Astrocyte (in vitro differentiated cells and primary cell): ENCODE measurements around the gene COP1. TPM values are rescaled to one million over a fixed set of nuclear protein-coding genes. Genes with fewer than 3 reads are reported as not detected.

Experiments used
- DNase-seq: peaks from one replicate; pipeline ENCODE4 v3.0.0-alpha.2; 2010; ENCODE audit warnings: low read depth
- FAIRE-seq: peaks from 2 replicates; lab custom pipeline; 2011; peaks lifted over from hg19 to GRCh38; lab: Jason Lieb, UNC
- H2AFZ ChIP-seq: 2 replicates; pipeline ENCODE4 v1.6.0; 2012; ENCODE audit warnings: low read depth, low read length, inconsistent platforms
- H3K27ac ChIP-seq: 2 replicates; pipeline ENCODE4 v1.5.1; 2011; ENCODE audit warnings: low read depth, low read length, inconsistent platforms
- H3K27me3 ChIP-seq: 2 replicates; pipeline ENCODE4 v1.6.0; 2011; ENCODE audit warnings: low read length, inconsistent platforms; ENCODE audit not compliant: insufficient read depth
- H3K36me3 ChIP-seq: 2 replicates; pipeline ENCODE4 v1.5.1; 2011; ENCODE audit warnings: low read length, inconsistent platforms; ENCODE audit not compliant: insufficient read depth
- H3K4me1 ChIP-seq: 2 replicates; pipeline ENCODE4 v1.5.1; 2011; ENCODE audit warnings: low read length, inconsistent platforms; ENCODE audit not compliant: insufficient read depth
- H3K4me2 ChIP-seq: 2 replicates; pipeline ENCODE4 v1.6.0; 2012; ENCODE audit warnings: low read length, inconsistent platforms
- H3K4me3 ChIP-seq: 2 replicates; pipeline ENCODE4 v1.5.1; 2011; ENCODE audit warnings: low read depth, mild to moderate bottlenecking, low read length, inconsistent platforms; ENCODE audit not compliant: insufficient read depth
- H3K79me2 ChIP-seq: 2 replicates; pipeline ENCODE4 v1.6.0; 2012; ENCODE audit warnings: mild to moderate bottlenecking, low read length, inconsistent platforms; ENCODE audit not compliant: insufficient read depth
- H3K9ac ChIP-seq: 2 replicates; pipeline ENCODE4 v1.6.0; 2012; ENCODE audit warnings: mild to moderate bottlenecking, low read length, inconsistent platforms
- H3K9me3 ChIP-seq: 2 replicates; pipeline ENCODE4 v1.5.1; 2012; ENCODE audit warnings: low read depth, mild to moderate bottlenecking, low read length, inconsistent platforms; ENCODE audit not compliant: insufficient read depth
- H4K20me1 ChIP-seq: 2 replicates; pipeline ENCODE4 v1.6.0; 2012; ENCODE audit warnings: low read length, inconsistent platforms; ENCODE audit not compliant: insufficient read depth
- H3K27ac Mint-ChIP-seq: one replicate; pipeline ENCODE4 v1.8.0; 2021; ENCODE audit warnings: mild to moderate bottlenecking, mixed read lengths; ENCODE audit not compliant: unreplicated experiment
- H3K27me3 Mint-ChIP-seq: one replicate; pipeline ENCODE4 v1.8.0; 2021; ENCODE audit warnings: low read depth, mixed read lengths; ENCODE audit not compliant: unreplicated experiment
- H3K36me3 Mint-ChIP-seq: one replicate; pipeline ENCODE4 v1.8.0; 2021; ENCODE audit warnings: low read depth, mixed read lengths; ENCODE audit not compliant: unreplicated experiment
- H3K4me1 Mint-ChIP-seq: one replicate; pipeline ENCODE4 v1.8.0; 2021; ENCODE audit warnings: low read depth, mixed read lengths; ENCODE audit not compliant: unreplicated experiment
- H3K4me3 Mint-ChIP-seq: one replicate; pipeline ENCODE4 v1.8.0; 2021; ENCODE audit warnings: mild to moderate bottlenecking, moderate library complexity, mixed read lengths; ENCODE audit not compliant: unreplicated experiment
- H3K9me3 Mint-ChIP-seq: one replicate; pipeline ENCODE4 v1.8.0; 2021; ENCODE audit warnings: mild to moderate bottlenecking, mixed read lengths; ENCODE audit not compliant: unreplicated experiment
- CTCF ChIP-seq: IDR thresholded peaks from 2 replicates; pipeline ENCODE4 v1.5.1; 2011; ENCODE audit warnings: low read depth, mild to moderate bottlenecking, inconsistent platforms, low read length, moderate library complexity; ENCODE audit not compliant: insufficient read depth
- EZH2 ChIP-seq: IDR thresholded peaks from 2 replicates; pipeline ENCODE4 v1.6.1; 2012; ENCODE audit warnings: mild to moderate bottlenecking, low read length, inconsistent platforms; ENCODE audit not compliant: insufficient read depth
- total RNA-seq: library from RNA; stranded (reverse); gene quantifications from 2 replicates; pipeline ENCODE4 v1.2.1, GENCODE V29; 2021

COP1 gene
- total RNA-seq, 1 donor from 2014 or later, result 45.9 TPM

DNA sequence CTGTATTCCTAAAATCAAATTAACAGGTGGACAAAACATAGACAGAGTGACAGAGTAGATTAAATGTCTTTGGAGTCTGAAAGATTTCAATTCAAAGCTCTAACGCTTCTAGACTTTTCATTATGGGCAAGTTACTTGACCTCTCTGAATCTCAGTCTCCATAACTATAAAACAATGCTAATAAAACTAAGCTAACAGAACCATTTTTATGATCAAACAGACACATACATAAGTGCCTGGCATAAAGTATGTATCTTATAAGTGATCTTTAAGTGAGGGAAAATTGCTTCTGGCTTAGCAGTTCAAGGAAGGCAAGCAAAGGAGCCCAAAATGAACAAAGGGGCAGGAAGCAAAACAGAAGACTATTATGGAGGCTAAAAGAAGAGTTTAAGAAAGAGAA, 246.9 kb downstream of the COP1 start:
- TF ChIP-seq CTCF (no peak), EZH2 (no peak)
- Histone ChIP-seq H3K36me3 (no peaks in the 10 kb centered on the region), H3K79me2 (no peaks in the 10 kb centered on the region), H3K27me3 (no peaks in the 10 kb centered on the region), H3K27ac (no peak overlapping the region), H4K20me1 (no peaks in the 10 kb centered on the region), H3K4me2 (no peak overlapping the region), H3K4me3 (no peak overlapping the region), H3K9ac (no peak overlapping the region), H3K4me1 (no peaks in the 10 kb centered on the region), H2AFZ (no peak overlapping the region), H3K9me3 (no peaks in the 10 kb centered on the region)
- H3K27me3 Mint-ChIP-seq, result no peaks in the 10 kb centered on the region
- H3K27ac Mint-ChIP-seq, result no peak overlapping the region
- no peak for DNase-seq
- no peaks in the 10 kb centered on the region for H3K9me3 Mint-ChIP-seq
- no peak for FAIRE-seq
- peaks cover 8% of the 10 kb centered on the region for H3K36me3 Mint-ChIP-seq
- H3K4me3 Mint-ChIP-seq, result no peak overlapping the region
- no peaks in the 10 kb centered on the region for H3K4me1 Mint-ChIP-seq

- Mint-ChIP-seq H3K27ac (no peak overlapping the region), H3K9me3 (no peaks in the 10 kb centered on the region), H3K4me3 (no peak overlapping the region), H3K4me1 (no peaks in the 10 kb centered on the region), H3K27me3 (no peaks in the 10 kb centered on the region), H3K36me3 (peaks cover 8% of the 10 kb centered on the region)
- no peak overlapping the region for H3K27ac ChIP-seq
- no peak overlapping the region for H3K9ac ChIP-seq
- no peaks in the 10 kb centered on the region for H3K79me2 ChIP-seq
- TF ChIP-seq CTCF, result no peak
- no peak for TF ChIP-seq EZH2
- H2AFZ ChIP-seq, result no peak overlapping the region
- no peak for FAIRE-seq
- H3K4me3 ChIP-seq, result no peak overlapping the region
- H3K36me3 ChIP-seq, result peaks cover 5% of the 10 kb centered on the region
- no peaks in the 10 kb centered on the region for H3K4me1 ChIP-seq
- no peaks in the 10 kb centered on the region for H3K27me3 ChIP-seq
- H3K4me2 ChIP-seq, result no peak overlapping the region
- H3K9me3 ChIP-seq, result no peaks in the 10 kb centered on the region
- peaks cover 3% of the 10 kb centered on the region for H4K20me1 ChIP-seq
- no peak for DNase-seq
Observed at GRCh38 chr1:175951627-175952026, 255.5 kb downstream of the COP1 start.

DNA sequence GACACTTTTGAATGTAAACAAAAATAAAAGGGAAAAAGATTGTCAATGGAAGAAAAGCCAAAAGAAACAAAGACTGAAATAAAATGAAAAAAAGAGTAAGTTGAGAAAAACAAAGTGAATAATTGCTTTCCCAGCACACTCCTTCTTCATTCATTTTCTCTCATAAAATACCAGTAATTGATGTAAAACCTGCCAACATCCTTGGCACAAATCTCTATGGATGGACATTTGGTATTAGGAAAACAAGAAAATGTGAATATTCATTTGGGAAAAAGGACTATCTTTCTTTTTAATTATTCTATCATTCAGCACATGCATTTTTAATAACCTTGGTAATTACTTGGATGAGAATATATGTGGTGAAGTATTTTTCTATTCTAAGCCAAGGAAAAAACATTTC, 259.3 kb downstream of the COP1 start:
- no peaks in the 10 kb centered on the region for H3K27me3 ChIP-seq
- no peak for FAIRE-seq

More for the DNA sequence above, 259.3 kb downstream of the COP1 start:
- Histone ChIP-seq H4K20me1 (peaks cover 3% of the 10 kb centered on the region), H3K27ac (no peak overlapping the region), H2AFZ (no peak overlapping the region), H3K4me3 (no peak overlapping the region), H3K36me3 (peaks cover 3% of the 10 kb centered on the region), H3K9me3 (no peaks in the 10 kb centered on the region), H3K4me2 (no peak overlapping the region), H3K4me1 (no peaks in the 10 kb centered on the region), H3K79me2 (no peaks in the 10 kb centered on the region), H3K9ac (no peak overlapping the region)
- Mint-ChIP-seq H3K9me3 (no peaks in the 10 kb centered on the region), H3K4me1 (no peaks in the 10 kb centered on the region), H3K27me3 (no peaks in the 10 kb centered on the region), H3K27ac (no peak overlapping the region), H3K36me3 (peaks cover 9% of the 10 kb centered on the region), H3K4me3 (no peak overlapping the region)
- TF ChIP-seq CTCF (no peak), EZH2 (no peak)
- DNase-seq, result no peak
